Measurements from ENCODE around the gene MAST4.

The MAST4 gene

GRCh38 chr5:66645039-66645438 lies 48.8 kb downstream of the MAST4 start:
- no peak for TF ChIP-seq EZH2phosphoT487 (IDR thresholded peaks at IDR 0.05; ENCODE audit: low read length)
- TF ChIP-seq EZH2 (optimal IDR thresholded peaks at IDR 0.05; ENCODE audit: low read depth, low read length) = no peak
- no peak for TF ChIP-seq CTCF (IDR thresholded peaks at IDR 0.05; ENCODE audit: low read length)
- Histone ChIP-seq H2AFZ (ENCODE audit: low read length) (no peak overlapping the region), H3K4me2 (ENCODE audit: low read depth, low read length) (no peak overlapping the region), H3K36me3 (replicated peaks; ENCODE audit: insufficient read depth, low read length) (no peaks in the 10 kb centered on the region), H3K27ac (ENCODE audit: low read length) (no peak overlapping the region), H4K20me1 (ENCODE audit: insufficient read depth, low read length) (no peaks in the 10 kb centered on the region), H3K9me2 (replicated peaks; ENCODE audit: insufficient read depth, low read length) (no peaks in the 10 kb centered on the region), H3K9me3 (replicated peaks; ENCODE audit: insufficient read depth, low read length) (no peaks in the 10 kb centered on the region), H3K4me1 (ENCODE audit: low read length) (no peaks in the 10 kb centered on the region), H3F3A (ENCODE audit: insufficient read depth, low read length) (no peaks in the 10 kb centered on the region), H3K4me3 (ENCODE audit: low read length) (no peak overlapping the region), H3K79me2 (ENCODE audit: low read length) (no peaks in the 10 kb centered on the region), H3K9ac (ENCODE audit: low read length) (no peak overlapping the region), H3K27me3 (replicated peaks; ENCODE audit: insufficient read depth, low read length) (no peaks in the 10 kb centered on the region)
- no peak for DNase-seq

GRCh38 chr5:66646570-66646969 lies 50.4 kb downstream of the MAST4 start:
- no peaks in the 10 kb centered on the region for H3K27me3 ChIP-seq (replicated peaks; ENCODE audit: insufficient read depth, low read length)
- H3K4me2 ChIP-seq (ENCODE audit: low read depth, low read length) = no peak overlapping the region
- no peak for DNase-seq
- no peak for TF ChIP-seq CTCF (IDR thresholded peaks at IDR 0.05; ENCODE audit: low read length)
- no peak overlapping the region for H2AFZ ChIP-seq (ENCODE audit: low read length)
- no peak overlapping the region for H3K4me3 ChIP-seq (ENCODE audit: low read length)
- H3K36me3 ChIP-seq (replicated peaks; ENCODE audit: insufficient read depth, low read length) = no peaks in the 10 kb centered on the region
- H3K27ac ChIP-seq (ENCODE audit: low read length) = no peak overlapping the region
- H3K79me2 ChIP-seq (ENCODE audit: low read length) = no peaks in the 10 kb centered on the region
- H3K4me1 ChIP-seq (ENCODE audit: low read length) = no peaks in the 10 kb centered on the region
- H3F3A ChIP-seq (ENCODE audit: insufficient read depth, low read length) = no peaks in the 10 kb centered on the region
- no peaks in the 10 kb centered on the region for H3K9me2 ChIP-seq (replicated peaks; ENCODE audit: insufficient read depth, low read length)
- no peaks in the 10 kb centered on the region for H4K20me1 ChIP-seq (ENCODE audit: insufficient read depth, low read length)
- H3K9me3 ChIP-seq (replicated peaks; ENCODE audit: insufficient read depth, low read length) = no peaks in the 10 kb centered on the region
- H3K9ac ChIP-seq (ENCODE audit: low read length) = no peak overlapping the region

- no peaks in the 10 kb centered on the region for H3K36me3 ChIP-seq (replicated peaks; ENCODE audit: insufficient read depth, low read length)
- TF ChIP-seq CTCF (IDR thresholded peaks at IDR 0.05; ENCODE audit: low read length) (no peak), EZH2phosphoT487 (IDR thresholded peaks at IDR 0.05; ENCODE audit: low read length) (no peak), EZH2 (optimal IDR thresholded peaks at IDR 0.05; ENCODE audit: low read depth, low read length) (no peak)
- no peaks in the 10 kb centered on the region for H3F3A ChIP-seq (ENCODE audit: insufficient read depth, low read length)
- no peak overlapping the region for H3K4me2 ChIP-seq (ENCODE audit: low read depth, low read length)
- H4K20me1 ChIP-seq (ENCODE audit: insufficient read depth, low read length) = no peaks in the 10 kb centered on the region
- H3K27ac ChIP-seq (ENCODE audit: low read length) = no peak overlapping the region
- no peaks in the 10 kb centered on the region for H3K27me3 ChIP-seq (replicated peaks; ENCODE audit: insufficient read depth, low read length)
- no peaks in the 10 kb centered on the region for H3K9me3 ChIP-seq (replicated peaks; ENCODE audit: insufficient read depth, low read length)
- no peak overlapping the region for H3K4me3 ChIP-seq (ENCODE audit: low read length)
- no peaks in the 10 kb centered on the region for H3K79me2 ChIP-seq (ENCODE audit: low read length)
- H2AFZ ChIP-seq (ENCODE audit: low read length) = no peak overlapping the region
- H3K4me1 ChIP-seq (ENCODE audit: low read length) = no peaks in the 10 kb centered on the region
- DNase-seq = no peak
- no peaks in the 10 kb centered on the region for H3K9me2 ChIP-seq (replicated peaks; ENCODE audit: insufficient read depth, low read length)
- H3K9ac ChIP-seq (ENCODE audit: low read length) = no peak overlapping the region
These were observed 51.1 kb downstream of the MAST4 start for GRCh38 chr5:66647146-66647856.

Measured in MM.1S (cell line).